ENCODE results near the gene KRT37.

- TF ChIP-seq TOX (CRISPR knock-in tag; IDR thresholded peaks at IDR 0.05; ENCODE audit: borderline replicate concordance) (no peak), RARB (CRISPR knock-in tag; IDR thresholded peaks at IDR 0.05) (no peak), SNAI2 (CRISPR knock-in tag; IDR thresholded peaks at IDR 0.05) (no peak), ZNF8 (CRISPR knock-in tag; IDR thresholded peaks at IDR 0.05) (no peak), CSRNP3 (CRISPR knock-in tag; IDR thresholded peaks at IDR 0.05) (no peak), CSDC2 (CRISPR knock-in tag; IDR thresholded peaks at IDR 0.05) (no peak), CREB5 (CRISPR knock-in tag; IDR thresholded peaks at IDR 0.05; ENCODE audit: low read depth) (no peak), TCF4 (CRISPR knock-in tag; IDR thresholded peaks at IDR 0.05; ENCODE audit: borderline replicate concordance) (no peak), PATZ1 (CRISPR knock-in tag; IDR thresholded peaks at IDR 0.05; ENCODE audit: borderline replicate concordance) (no peak), ZFP30 (CRISPR knock-in tag; IDR thresholded peaks at IDR 0.05) (no peak), ZNF565 (CRISPR knock-in tag; conservative IDR thresholded peaks at IDR 0.05; ENCODE audit: low read depth) (no peak), ISL1 (CRISPR knock-in tag; IDR thresholded peaks at IDR 0.05) (no peak), ARNTL (CRISPR knock-in tag; IDR thresholded peaks at IDR 0.05; ENCODE audit: borderline replicate concordance, low read depth) (no peak), ZFP3 (CRISPR knock-in tag; IDR thresholded peaks at IDR 0.05) (no peak)
These were observed 7.9 kb downstream of the KRT37 start for GRCh38 chr17:41416479-41416878.
